ENCODE data around the gene PAXX. TPM values are rescaled to one million over a fixed set of nuclear protein-coding genes. Genes with fewer than 3 reads are reported as not detected.

The PAXX gene
- total RNA-seq, 2 experiments from 2014 or later, result 60.5 to 61.8 TPM

DNA sequence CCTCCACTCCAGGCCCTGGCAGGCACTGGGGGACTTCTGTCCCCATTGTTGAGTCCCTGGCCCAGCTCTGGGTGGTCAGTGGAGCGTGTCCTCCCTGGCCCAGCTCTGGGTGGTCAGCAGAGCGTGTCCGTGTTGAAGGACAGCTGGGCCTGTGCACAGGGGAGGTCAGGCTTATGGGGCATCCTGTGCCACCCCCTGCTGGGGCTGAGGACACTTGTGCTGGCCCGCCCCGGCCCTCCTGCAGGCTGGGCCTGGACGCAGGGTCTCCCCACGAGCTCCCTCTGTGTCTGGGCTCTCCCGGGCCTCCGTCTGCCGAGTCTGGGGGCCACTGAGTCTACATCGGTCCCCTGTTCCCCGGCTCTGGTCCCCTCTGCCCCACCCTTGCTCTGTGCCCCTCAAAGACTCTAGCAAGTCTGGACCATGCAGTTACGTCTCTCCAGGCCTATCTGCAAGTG lies 15.6 kb downstream of the PAXX start:
- Mint-ChIP-seq H3K36me3 (ENCODE audit: low read depth) (no peaks in the 10 kb centered on the region), H3K9me3 (no peaks in the 10 kb centered on the region), H3K27me3 (no peaks in the 10 kb centered on the region), H3K27ac (no peak overlapping the region), H3K4me3 (no peak overlapping the region), H3K4me1 (ENCODE audit: low read depth) (peaks cover 13% of the 10 kb centered on the region)
- CTCF ChIA-PET, result interaction anchor here (2.9 kb wide), 1 partner anchor 21 kb away, joined by 11 read pairs; no protein-coding TSS in a partner anchor
- DNase-seq (no peak), ATAC-seq (no peak)
- POLR2A ChIA-PET, result no interaction called here
- no peak for TF ChIP-seq CTCF (IDR thresholded peaks at IDR 0.05)
- intact Hi-C loops (cut with micrococcal nuclease), result no loop called here

DNA sequence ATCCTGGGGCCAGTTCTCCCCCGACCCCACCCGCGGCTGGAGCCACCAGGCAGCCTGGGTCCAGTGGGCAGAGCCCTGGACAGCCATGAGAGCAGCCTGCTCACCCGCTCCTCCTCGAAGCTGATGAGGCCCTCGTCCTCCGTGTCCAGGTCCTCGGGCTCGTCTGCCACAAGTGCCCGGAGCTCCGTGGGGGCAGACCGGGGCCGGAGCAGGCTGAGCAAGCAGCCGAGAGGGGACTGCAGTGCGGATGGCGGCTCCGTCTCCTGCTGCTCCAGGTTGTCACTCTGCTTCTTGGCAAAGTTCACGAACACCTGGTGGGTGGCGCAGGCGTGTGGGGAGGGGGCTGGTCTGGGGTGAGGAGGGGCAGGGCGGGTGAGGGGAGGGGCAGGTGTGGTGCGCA lies 16.1 kb downstream of the PAXX start:
- Mint-ChIP-seq H3K4me3 (no peak overlapping the region), H3K4me1 (ENCODE audit: low read depth) (peaks cover 13% of the 10 kb centered on the region), H3K27ac (no peak overlapping the region), H3K27me3 (no peaks in the 10 kb centered on the region), H3K9me3 (no peaks in the 10 kb centered on the region), H3K36me3 (ENCODE audit: low read depth) (no peaks in the 10 kb centered on the region)
- POLR2A ChIA-PET, result no interaction called here
- DNase-seq (no peak), ATAC-seq (no peak)
- no peak for TF ChIP-seq CTCF (IDR thresholded peaks at IDR 0.05)
- CTCF ChIA-PET, result no interaction called here
- intact Hi-C loops (cut with micrococcal nuclease), result no loop called here

DNA sequence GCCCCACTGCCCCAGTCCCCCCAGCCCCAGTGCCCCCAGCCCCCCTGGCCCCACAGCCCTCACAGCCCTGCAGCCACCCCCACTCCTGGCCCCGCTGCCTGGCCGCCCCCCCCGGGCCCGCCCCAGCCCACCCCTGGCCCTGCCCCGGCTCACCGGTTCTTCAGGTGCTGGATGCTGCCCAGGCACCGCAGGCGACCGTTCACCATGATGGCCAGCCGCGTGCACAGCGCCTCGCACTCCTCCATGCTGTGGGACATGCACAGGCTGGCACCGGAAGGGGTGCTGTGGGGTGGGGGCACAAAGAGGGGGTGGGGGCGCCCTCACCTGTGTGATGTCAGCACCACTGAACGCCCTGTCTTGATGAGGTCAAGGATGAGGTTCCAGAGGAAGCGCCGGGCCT lies 17.0 kb downstream of the PAXX start:
- CTCF ChIA-PET, result no interaction called here
- no peaks in the 10 kb centered on the region for H3K27me3 Mint-ChIP-seq
- DNase-seq, result no peak
- no peak for ATAC-seq
- H3K4me3 Mint-ChIP-seq, result no peak overlapping the region
- intact Hi-C loops (cut with micrococcal nuclease), result no loop called here
- TF ChIP-seq CTCF (IDR thresholded peaks at IDR 0.05), result no peak
- H3K36me3 Mint-ChIP-seq (ENCODE audit: low read depth), result no peaks in the 10 kb centered on the region
- no peaks in the 10 kb centered on the region for H3K9me3 Mint-ChIP-seq
- no peak overlapping the region for H3K27ac Mint-ChIP-seq
- H3K4me1 Mint-ChIP-seq (ENCODE audit: low read depth), result peaks cover 13% of the 10 kb centered on the region
- POLR2A ChIA-PET, result no interaction called here

- DNase-seq, result no peak
- intact Hi-C loops (cut with micrococcal nuclease), result no loop called here
- ChIA-PET CTCF (interaction anchor here (2.5 kb wide), 1 partner anchor 19 kb away, joined by 8 read pairs; no protein-coding TSS in a partner anchor), POLR2A (no interaction called here)
- no peak for ATAC-seq
- TF ChIP-seq CTCF (IDR thresholded peaks at IDR 0.05), result no peak
- H3K27me3 Mint-ChIP-seq, result no peaks in the 10 kb centered on the region
- no peak overlapping the region for H3K4me3 Mint-ChIP-seq
- H3K9me3 Mint-ChIP-seq, result no peaks in the 10 kb centered on the region
- H3K27ac Mint-ChIP-seq, result no peak overlapping the region
- no peaks in the 10 kb centered on the region for H3K36me3 Mint-ChIP-seq (ENCODE audit: low read depth)
- H3K4me1 Mint-ChIP-seq (ENCODE audit: low read depth), result peaks cover 13% of the 10 kb centered on the region
Measured at GRCh38 chr9:137009938-137010732, 17.9 kb downstream of the PAXX start.

DNA sequence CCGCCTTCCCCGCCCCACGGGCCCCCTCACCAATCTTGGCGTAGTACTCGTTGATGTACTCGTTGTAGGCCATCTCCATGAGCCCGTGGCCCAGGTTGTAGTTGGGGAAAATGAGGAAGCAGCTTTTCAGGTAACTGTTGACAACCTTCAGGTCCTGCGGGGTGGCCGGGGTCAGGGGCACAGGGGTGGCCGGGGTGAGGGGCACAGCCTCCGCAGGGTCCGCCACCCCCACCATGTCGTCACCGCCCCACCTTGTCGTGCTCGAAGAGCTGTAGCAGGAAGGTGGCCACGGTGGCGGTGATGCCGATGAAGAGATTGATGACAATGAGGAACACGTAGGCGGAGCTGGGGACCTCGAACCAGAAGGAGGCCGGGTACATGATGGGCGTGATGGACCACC lies 18.9 kb downstream of the PAXX start:
- H3K36me3 Mint-ChIP-seq (ENCODE audit: low read depth), result no peaks in the 10 kb centered on the region
- no peaks in the 10 kb centered on the region for H3K27me3 Mint-ChIP-seq
- H3K4me1 Mint-ChIP-seq (ENCODE audit: low read depth), result peaks cover 5% of the 10 kb centered on the region
- intact Hi-C loops (cut with micrococcal nuclease), result no loop called here
- no peaks in the 10 kb centered on the region for H3K9me3 Mint-ChIP-seq
- H3K27ac Mint-ChIP-seq, result no peak overlapping the region
- ChIA-PET POLR2A (no interaction called here), CTCF (interaction anchor here (2.5 kb wide), 1 partner anchor 18 kb away, joined by 8 read pairs; no protein-coding TSS in a partner anchor)
- ATAC-seq, result no peak
- no peak for TF ChIP-seq CTCF (IDR thresholded peaks at IDR 0.05)
- no peak overlapping the region for H3K4me3 Mint-ChIP-seq
- no peak for DNase-seq
